RWPE1 (cell line): Measurements from ENCODE around the gene KAZN.

ENCODE experiments used
- CTCF ChIA-PET: fragments of 350-600 bp; sonication (Branson Sonifier 250); formaldehyde crosslinking; extraction: SDS; loops from one replicate; lab custom pipeline; 2021; lab: Yijun Ruan, JAX
- POLR2A ChIA-PET: fragments of 400-600 bp; formaldehyde crosslinking; extraction: SDS; loops from one replicate; lab custom pipeline; 2020; ENCODE audit warnings: antibody characterized with exemption; ENCODE audit not compliant: low non-redundant PET; lab: Yijun Ruan, JAX
- DNase-seq: peaks from one replicate; pipeline ENCODE4 v3.0.0; 2012; ENCODE audit warnings: low spot score
- H3K27ac ChIP-seq: fragments of 450-650 bp; 2 replicates; pipeline ENCODE4 v1.5.1; 2017
- TF ChIP-seq, protein P1 (sequence below): fragments of 450-650 bp; conservative IDR thresholded peaks from 2 replicates; pipeline ENCODE4 v1.5.1; 2017; ENCODE audit warnings: low read depth, mild to moderate bottlenecking

KAZN gene

GRCh38 chr1:14964711-14965055 lies 366.2 kb downstream of the KAZN start:
- TF ChIP-seq, protein P1, sequence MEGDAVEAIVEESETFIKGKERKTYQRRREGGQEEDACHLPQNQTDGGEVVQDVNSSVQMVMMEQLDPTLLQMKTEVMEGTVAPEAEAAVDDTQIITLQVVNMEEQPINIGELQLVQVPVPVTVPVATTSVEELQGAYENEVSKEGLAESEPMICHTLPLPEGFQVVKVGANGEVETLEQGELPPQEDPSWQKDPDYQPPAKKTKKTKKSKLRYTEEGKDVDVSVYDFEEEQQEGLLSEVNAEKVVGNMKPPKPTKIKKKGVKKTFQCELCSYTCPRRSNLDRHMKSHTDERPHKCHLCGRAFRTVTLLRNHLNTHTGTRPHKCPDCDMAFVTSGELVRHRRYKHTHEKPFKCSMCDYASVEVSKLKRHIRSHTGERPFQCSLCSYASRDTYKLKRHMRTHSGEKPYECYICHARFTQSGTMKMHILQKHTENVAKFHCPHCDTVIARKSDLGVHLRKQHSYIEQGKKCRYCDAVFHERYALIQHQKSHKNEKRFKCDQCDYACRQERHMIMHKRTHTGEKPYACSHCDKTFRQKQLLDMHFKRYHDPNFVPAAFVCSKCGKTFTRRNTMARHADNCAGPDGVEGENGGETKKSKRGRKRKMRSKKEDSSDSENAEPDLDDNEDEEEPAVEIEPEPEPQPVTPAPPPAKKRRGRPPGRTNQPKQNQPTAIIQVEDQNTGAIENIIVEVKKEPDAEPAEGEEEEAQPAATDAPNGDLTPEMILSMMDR: no peak
- CTCF ChIA-PET: no interaction called here
- no peak for DNase-seq
- no peak overlapping the region for H3K27ac ChIP-seq
- POLR2A ChIA-PET: no interaction called here

- peak; percentile 43 for DNase-seq
- H3K27ac ChIP-seq: peak overlapping the region; percentile 50
- CTCF ChIA-PET: interaction anchor here (0.7 kb wide), 1 partner anchor 114 kb away, joined by 3 read pairs; no protein-coding TSS in a partner anchor
- TF ChIP-seq, protein P1: no peak
- POLR2A ChIA-PET: no interaction called here
Observed at GRCh38 chr1:14968251-14968851, 369.9 kb downstream of the KAZN start.

GRCh38 chr1:14969006-14969405 lies 370.5 kb downstream of the KAZN start:
- TF ChIP-seq, protein P1: no peak
- DNase-seq: no peak
- ChIA-PET CTCF (no interaction called here), POLR2A (no interaction called here)
- peak overlapping the region; percentile 50 for H3K27ac ChIP-seq

- TF ChIP-seq, protein P1: no peak
- peak; percentile 91 for DNase-seq
- POLR2A ChIA-PET: no interaction called here
- CTCF ChIA-PET: no interaction called here
- no peak overlapping the region for H3K27ac ChIP-seq
Observed at GRCh38 chr1:14970115-14970798, 371.8 kb downstream of the KAZN start.

- ChIA-PET CTCF (no interaction called here), POLR2A (interaction anchor here (0.7 kb wide), 1 partner anchor 8 kb away, joined by 12 read pairs; no protein-coding TSS in a partner anchor)
- TF ChIP-seq, protein P1: no peak
- no peak overlapping the region for H3K27ac ChIP-seq
- no peak for DNase-seq
Observed at GRCh38 chr1:14970799-14971141, 372.3 kb downstream of the KAZN start.

DNA sequence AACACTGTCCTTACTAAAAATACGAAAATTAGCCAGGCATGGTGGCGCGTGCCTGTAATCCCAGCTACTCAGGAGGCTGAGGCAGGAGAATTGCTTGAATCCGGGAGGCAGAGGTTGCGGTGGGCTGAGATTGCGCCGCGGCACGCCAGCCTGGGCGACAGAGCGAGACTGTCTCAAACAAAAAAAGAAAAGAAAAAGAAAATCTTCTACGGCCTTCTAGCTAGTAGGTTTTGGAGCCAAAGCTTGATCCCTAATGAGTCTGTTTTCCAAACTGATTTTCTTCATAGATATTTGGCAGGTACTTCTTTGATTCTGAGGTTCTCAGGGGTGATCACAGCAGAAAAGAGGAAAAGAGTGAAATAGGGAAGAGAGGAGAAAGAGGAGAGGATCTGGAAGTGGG lies 372.7 kb downstream of the KAZN start:
- TF ChIP-seq, protein P1: no peak
- no peak for DNase-seq
- CTCF ChIA-PET: no interaction called here
- no peak overlapping the region for H3K27ac ChIP-seq
- POLR2A ChIA-PET: interaction anchor here (0.7 kb wide), 1 partner anchor 9 kb away, joined by 12 read pairs; no protein-coding TSS in a partner anchor
